ENCODE results near the gene ACER3. TPM values are rescaled to one million over a fixed set of nuclear protein-coding genes. Genes with fewer than 3 reads are reported as not detected.

Gene ACER3
- polyA plus RNA-seq, 1 donor from 2014 or later = 14.9 TPM

DNA sequence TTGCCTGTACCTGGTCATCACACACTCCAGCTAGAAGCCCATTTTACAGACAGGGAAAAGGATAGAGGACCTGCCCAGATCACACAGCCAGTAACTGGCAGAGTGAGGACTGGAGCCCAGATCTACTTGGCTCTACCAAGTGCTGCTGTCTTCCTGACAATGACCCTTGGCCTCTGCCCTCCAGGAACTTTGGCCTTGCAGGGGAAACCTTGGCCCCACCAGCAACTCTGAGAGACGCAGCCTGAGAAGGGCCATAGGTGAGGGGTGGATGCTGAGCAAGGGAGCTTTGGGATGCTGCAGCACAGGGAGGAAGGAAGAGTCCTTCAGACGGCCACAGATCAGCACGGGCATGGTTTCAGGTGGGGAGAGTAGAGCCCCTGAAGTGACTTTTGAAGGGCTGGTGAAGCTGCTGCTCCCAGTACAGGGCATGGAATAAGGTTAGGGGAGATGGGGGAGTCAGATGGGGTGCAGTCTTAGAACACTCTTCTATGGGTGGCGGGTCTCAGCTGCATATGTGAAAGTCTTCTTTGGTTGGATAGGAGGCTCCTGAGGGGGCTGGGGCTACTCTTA lies 204.0 kb downstream of the ACER3 start (continued):
- no peak for TF ChIP-seq EZH2 (IDR thresholded peaks at IDR 0.05; ENCODE audit: borderline replicate concordance, insufficient read depth, low read length, poor library complexity, severe bottlenecking)

DNA sequence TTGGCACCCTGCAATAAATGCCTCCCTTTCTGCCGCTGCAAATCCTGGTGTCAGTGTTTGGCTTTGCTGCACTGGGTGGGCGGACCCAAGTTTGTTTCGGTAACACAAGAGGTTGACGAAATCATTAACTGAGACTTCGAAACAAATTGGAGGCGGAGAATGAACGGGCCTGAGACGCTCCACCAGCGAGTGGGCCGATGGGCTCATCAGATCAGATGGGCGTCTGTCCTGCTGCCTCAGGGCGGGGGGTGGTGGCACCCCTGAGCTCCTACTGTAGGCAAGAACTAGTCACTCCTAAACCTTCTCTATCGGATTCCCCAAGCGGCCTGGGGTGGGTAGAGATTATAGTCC lies 205.1 kb downstream of the ACER3 start:
- Histone ChIP-seq H3K79me2 (replicated peaks; ENCODE audit: insufficient read depth, low read length) (no peaks in the 10 kb centered on the region), H3K4me2 (ENCODE audit: low read length) (no peak overlapping the region), H3K27ac (ENCODE audit: low read length) (no peak overlapping the region), H3K9me2 (ENCODE audit: insufficient read depth, low read length) (no peaks in the 10 kb centered on the region), H3K4me3 (ENCODE audit: low read length) (peak overlapping the region; percentile 87), H3K9me3 (ENCODE audit: low read length) (no peaks in the 10 kb centered on the region), H3K36me3 (ENCODE audit: insufficient read depth, low read length) (no peaks in the 10 kb centered on the region), H3K9ac (ENCODE audit: low read length) (peak overlapping the region; percentile 78), H2AFZ (ENCODE audit: low read depth, low read length) (peak overlapping the region; percentile 93), H3K27me3 (ENCODE audit: insufficient read depth, low read depth, low read length) (no peaks in the 10 kb centered on the region), H4K20me1 (ENCODE audit: insufficient read depth) (no peaks in the 10 kb centered on the region), H3F3A (ENCODE audit: insufficient read depth, low read length, poor library complexity, severe bottlenecking) (no peaks in the 10 kb centered on the region)
- TF ChIP-seq EP300 (conservative IDR thresholded peaks at IDR 0.05; ENCODE audit: poor library complexity, severe bottlenecking) (no peak), MXI1 (conservative IDR thresholded peaks at IDR 0.05; ENCODE audit: poor library complexity, severe bottlenecking) (no peak), SMC3 (conservative IDR thresholded peaks at IDR 0.05; ENCODE audit: poor library complexity) (no peak), CTCF (IDR thresholded peaks at IDR 0.05; ENCODE audit: poor library complexity, severe bottlenecking) (no peak), REST (IDR thresholded peaks at IDR 0.05; ENCODE audit: borderline replicate concordance) (no peak), RAD21 (conservative IDR thresholded peaks at IDR 0.05) (no peak), POLR2AphosphoS5 (IDR thresholded peaks at IDR 0.05) (no peak), TAF1 (IDR thresholded peaks at IDR 0.05; ENCODE audit: low read depth) (no peak), EZH2 (IDR thresholded peaks at IDR 0.05; ENCODE audit: borderline replicate concordance, insufficient read depth, low read length, poor library complexity, severe bottlenecking) (no peak)

DNA sequence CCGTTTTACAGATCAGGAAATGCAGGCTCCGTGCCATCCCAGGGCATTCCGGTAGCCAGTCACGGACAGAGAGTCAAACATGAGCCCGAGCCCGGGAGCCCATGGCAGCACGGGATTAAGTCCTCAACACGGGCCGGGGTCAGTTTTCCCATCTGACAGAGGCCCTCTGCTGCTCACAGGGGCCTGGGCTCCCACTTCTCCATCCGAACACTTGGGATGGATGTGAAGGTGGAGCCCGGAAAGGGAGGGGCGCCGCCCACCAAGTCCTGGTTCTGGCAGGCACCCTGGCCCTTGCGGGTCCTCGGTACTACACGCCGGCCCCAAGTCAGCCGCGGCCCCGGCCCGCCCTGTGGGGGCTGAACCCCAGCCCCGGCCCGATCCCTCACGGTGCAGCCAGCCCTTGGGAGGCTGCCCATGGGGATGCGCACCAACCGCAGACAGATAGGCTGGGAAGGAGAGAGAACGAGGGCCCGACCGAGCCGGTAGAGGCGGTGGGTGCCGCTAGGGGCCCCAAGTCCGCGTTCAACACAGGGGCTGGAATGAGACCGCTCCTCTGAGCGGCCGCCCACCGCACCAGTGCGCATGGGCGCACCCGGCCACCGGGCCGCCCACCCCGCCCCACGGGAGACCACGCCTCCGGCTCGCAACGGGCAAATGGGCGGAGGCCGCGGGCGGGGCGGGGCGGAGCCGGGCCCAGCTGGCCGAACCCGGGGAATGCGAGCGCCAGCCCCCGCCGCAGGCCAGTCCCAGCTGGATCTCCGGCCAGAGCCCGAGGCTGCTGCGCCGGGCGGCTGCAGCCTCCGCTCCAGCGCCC lies 205.7 kb downstream of the ACER3 start, which contains the start of gene CAPN5:
Gene CAPN5 (plus strand): TSS at position 743 of the 814 bp plus-strand sequence. CDS start 17,916 bp downstream, outside the sequence.
- Histone ChIP-seq H3K36me3 (ENCODE audit: insufficient read depth, low read length) (no peaks in the 10 kb centered on the region), H3K9me3 (ENCODE audit: low read length) (no peaks in the 10 kb centered on the region), H3K9me2 (ENCODE audit: insufficient read depth, low read length) (no peaks in the 10 kb centered on the region), H3K79me2 (replicated peaks; ENCODE audit: insufficient read depth, low read length) (no peaks in the 10 kb centered on the region), H3F3A (ENCODE audit: insufficient read depth, low read length, poor library complexity, severe bottlenecking) (no peaks in the 10 kb centered on the region), H3K4me2 (ENCODE audit: low read length) (peak within 1 kb of the TSS; percentile 73), H4K20me1 (ENCODE audit: insufficient read depth) (no peaks in the 10 kb centered on the region), H3K27ac (ENCODE audit: low read length) (peak within 1 kb of the TSS; percentile 60), H3K9ac (ENCODE audit: low read length) (peak within 1 kb of the TSS; percentile 78), H3K27me3 (ENCODE audit: insufficient read depth, low read depth, low read length) (no peaks in the 10 kb centered on the region), H3K4me3 (ENCODE audit: low read length) (peak within 1 kb of the TSS; percentile 87), H2AFZ (ENCODE audit: low read depth, low read length) (peak within 1 kb of the TSS; percentile 93)
- peak; percentile 66 for TF ChIP-seq CTCF (IDR thresholded peaks at IDR 0.05; ENCODE audit: poor library complexity, severe bottlenecking)
- peak; percentile 48 for TF ChIP-seq SMC3 (conservative IDR thresholded peaks at IDR 0.05; ENCODE audit: poor library complexity)
- peak; percentile 45 for TF ChIP-seq RAD21 (conservative IDR thresholded peaks at IDR 0.05)
- TF ChIP-seq TAF1 (IDR thresholded peaks at IDR 0.05; ENCODE audit: low read depth) = no peak
- no peak for TF ChIP-seq MXI1 (conservative IDR thresholded peaks at IDR 0.05; ENCODE audit: poor library complexity, severe bottlenecking)
- TF ChIP-seq POLR2AphosphoS5 (IDR thresholded peaks at IDR 0.05) = peak; percentile 58
- TF ChIP-seq REST (IDR thresholded peaks at IDR 0.05; ENCODE audit: borderline replicate concordance) = peak; percentile 48
